ENCODE measurements around the gene KATNAL1. TPM values are rescaled to one million over a fixed set of nuclear protein-coding genes. Genes with fewer than 3 reads are reported as not detected.

KATNAL1 gene
- total and polyA plus RNA-seq, 2 of the 4 experiments (the other 2 are of a cell fraction): 6.9 to 16.8 TPM

DNA sequence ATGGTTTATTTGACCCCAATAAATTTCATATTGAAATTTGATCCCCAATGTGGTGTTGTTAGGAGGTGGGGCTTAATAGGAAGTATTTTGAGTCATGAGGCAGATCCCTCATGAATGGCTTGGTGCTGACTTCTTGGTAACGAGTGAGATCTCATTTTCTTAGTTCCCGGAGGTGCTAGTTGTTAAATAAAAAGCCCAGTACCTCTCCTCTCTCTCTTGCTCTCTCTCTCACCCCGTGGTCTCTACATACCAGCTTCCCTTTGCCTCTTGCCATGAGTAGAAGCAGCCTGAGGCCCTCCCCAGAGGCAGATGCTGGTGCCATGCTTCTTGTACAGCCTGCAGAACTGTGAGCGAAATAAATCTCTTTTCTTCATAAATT, 39.4 kb upstream of the KATNAL1 start:
- Histone ChIP-seq H3K18ac (ENCODE audit: low read depth, low read length) (no peak overlapping the region), H3K36me3 (ENCODE audit: control insufficient read depth, insufficient read depth, low read length) (no peaks in the 10 kb centered on the region), H3K9me1 (ENCODE audit: insufficient read depth, low read length) (peaks cover 6% of the 10 kb centered on the region; the same call in 1 of the 2 replicates), H3K27me3 (ENCODE audit: control insufficient read depth, insufficient read depth, low read length) (no peaks in the 10 kb centered on the region), H3K9ac (ENCODE audit: low read depth, low read length) (no peak overlapping the region), H3K23ac (ENCODE audit: low read depth, low read length) (no peak overlapping the region), H4K91ac (ENCODE audit: insufficient read depth, low read depth, low read length) (no peak overlapping the region), H4K5ac (ENCODE audit: low read depth, low read length) (no peak overlapping the region), H3K4me1 (ENCODE audit: control insufficient read depth, insufficient read depth, low read length) (peaks cover 5% of the 10 kb centered on the region), H3K56ac (ENCODE audit: extremely low read depth, insufficient read depth, low read length) (no peak overlapping the region), H4K8ac (ENCODE audit: low read depth in 2 of 2, low read length in 2 of 2) (no peak overlapping the region), H3K4ac (ENCODE audit: low read depth, low read length) (no peak overlapping the region), H3K79me1 (ENCODE audit: low read depth in 1 of 2, low read length in 2 of 2) (no peaks in the 10 kb centered on the region), H2BK15ac (ENCODE audit: low read depth, low read length) (no peak overlapping the region), H2AFZ (replicated peaks; ENCODE audit: low read length, poor library complexity) (no peak overlapping the region), H2AK5ac (ENCODE audit: low read depth, low read length) (no peak overlapping the region), H3K4me3 (ENCODE audit: insufficient read depth, low read depth, low read length) (no peak overlapping the region), H2BK120ac (ENCODE audit: low read depth, low read length) (no peak overlapping the region), H2BK20ac (ENCODE audit: low read depth, low read length) (no peak overlapping the region), H2BK5ac (ENCODE audit: low read depth, low read length, poor library complexity, severe bottlenecking) (no peak overlapping the region), H3K9me3 (ENCODE audit: control insufficient read depth, insufficient read depth, low read length) (no peaks in the 10 kb centered on the region; the same call in 1 of the 2 replicates), H4K20me1 (ENCODE audit: insufficient read depth, low read length) (no peaks in the 10 kb centered on the region), H3K27ac (ENCODE audit: insufficient read depth, low read length) (no peak overlapping the region), H2AK9ac (replicated peaks; ENCODE audit: low read depth, low read length, poor library complexity) (no peak overlapping the region), H3K14ac (replicated peaks; ENCODE audit: low read depth, low read length) (no peak overlapping the region), H3K4me2 (ENCODE audit: low read depth, low read length) (no peak overlapping the region)
- CTCF ChIA-PET: no interaction called here
- WGBS, 2 experiments (ENCODE audit: extremely low coverage in 2 of 2, insufficient read length in 1 of 2): no CpG with 5 or more reads among the region's 4 CpGs
- BruUV-seq (replicated peaks): no TSS peak
- intact Hi-C loops (cut with micrococcal nuclease) (no loop called here), in situ Hi-C loops (cut with MboI; ENCODE audit: low sequenced_read_pairs) (no loop called here), dilution Hi-C loops (cut with HindIII; ENCODE audit: low sequenced_read_pairs, unreplicated experiment) (no loop called here)
- POLR2A ChIA-PET (ENCODE audit: unreplicated experiment): no interaction called here
- DNase-seq (no peak), ATAC-seq (ENCODE audit: low read depth) (no peak)
- TF ChIP-seq SMC3 (IDR thresholded peaks at IDR 0.05; ENCODE audit: low read depth, low read length) (no peak), CHD1 (IDR thresholded peaks at IDR 0.05; ENCODE audit: low read depth, low read length) (no peak), BHLHE40 (IDR thresholded peaks at IDR 0.05; ENCODE audit: low read depth, low read length) (no peak), MAZ (IDR thresholded peaks at IDR 0.05; ENCODE audit: borderline replicate concordance, low read depth, low read length) (no peak)

Data from IMR-90 (cell line).